H1 (cell line): ENCODE measurements around the gene ZNF629. TPM values are rescaled to one million over a fixed set of nuclear protein-coding genes. Genes with fewer than 3 reads are reported as not detected.
A peak's percentile ranks its signal among the peaks of the same experiment; 100 is the strongest.

Source experiments
- CTCF ChIA-PET: fragments of 300-600 bp; sonication (Branson Sonifier 250); formaldehyde crosslinking; loops from one replicate; lab custom pipeline; 2021; ENCODE audit not compliant: partially characterized antibody; lab: Charles Lee
- POLR2A ChIA-PET: fragments of 300-600 bp; sonication (Branson Sonifier 250); formaldehyde crosslinking; loops from one replicate; lab custom pipeline; 2021; ENCODE audit warnings: inconsistent platforms; ENCODE audit not compliant: partially characterized antibody; lab: Charles Lee
- DNase-seq, 2 experiments: peaks; one replicate each; pipeline versions ENCODE4 v3.0.0 to v3.0.0-alpha.2; 2010 to 2022; ENCODE audit warnings: low spot score in 2 of 2, low read depth in 1 of 2, mixed read lengths in 1 of 2
- FAIRE-seq: peaks from 2 replicates; lab custom pipeline; 2011; peaks lifted over from hg19 to GRCh38; lab: Jason Lieb, UNC
- H2AFZ ChIP-seq: 2 replicates; pipeline ENCODE4 v1.8.1; 2012; ENCODE audit warnings: low read length, inconsistent platforms
- H2AK5ac ChIP-seq: 2 replicates; pipeline ENCODE4 v1.6.1; 2013; ENCODE audit warnings: low read depth, low read length
- H2BK120ac ChIP-seq: replicated peaks from 2 replicates; pipeline ENCODE3; 2013; ENCODE audit warnings: low read depth, low read length, inconsistent platforms
- H2BK12ac ChIP-seq: 2 replicates; pipeline ENCODE4 v1.6.1; 2013; ENCODE audit warnings: low read depth, low read length
- H2BK15ac ChIP-seq: 2 replicates; pipeline ENCODE4 v1.6.1; 2013; ENCODE audit warnings: low read length
- H2BK20ac ChIP-seq: 2 replicates; pipeline ENCODE4 v1.6.1; 2013; ENCODE audit warnings: low read length
- H2BK5ac ChIP-seq: 2 replicates; pipeline ENCODE4 v1.6.1; 2013; ENCODE audit warnings: low read depth, low read length
- H3K14ac ChIP-seq: 2 replicates; pipeline ENCODE4 v1.6.1; 2013; ENCODE audit warnings: inconsistent platforms; ENCODE audit not compliant: insufficient read length
- H3K18ac ChIP-seq: 2 replicates; pipeline ENCODE4 v1.6.1; 2013; ENCODE audit warnings: low read length; ENCODE audit errors: extremely low read depth
- H3K23ac ChIP-seq: 2 replicates; pipeline ENCODE4 v1.6.1; 2013; ENCODE audit warnings: inconsistent platforms; ENCODE audit not compliant: insufficient read length
- H3K23me2 ChIP-seq: 2 replicates; pipeline ENCODE4 v1.6.1; 2013; ENCODE audit warnings: low read depth, low read length
- H3K27ac ChIP-seq: 2 replicates; pipeline ENCODE4 v1.6.1; 2011; ENCODE audit warnings: low read depth, low read length, inconsistent platforms
- H3K27me3 ChIP-seq, 4 experiments: replicated peaks in 1 of 4; 1 replicate in 1 of 4; 2 replicates in 3 of 4; pipeline versions ENCODE4 v1.6.1 to v1.8.1; 2011 to 2013; ENCODE audit warnings: low read length in 3 of 4, mild to moderate bottlenecking in 3 of 4, inconsistent platforms in 2 of 4, mixed read lengths in 2 of 4, moderate library complexity in 1 of 4; ENCODE audit not compliant: control insufficient read depth in 3 of 4, insufficient read depth in 3 of 4; ENCODE audit errors: extremely low read depth in 1 of 4
- H3K36me3 ChIP-seq, 4 experiments: 2 replicates each; pipeline versions ENCODE4 v1.6.1 to v1.8.1; 2011 to 2013; ENCODE audit warnings: mild to moderate bottlenecking in 4 of 4, low read length in 3 of 4, moderate library complexity in 2 of 4, control low read depth in 1 of 4, inconsistent platforms in 1 of 4; ENCODE audit not compliant: insufficient read depth in 4 of 4, control insufficient read depth in 2 of 4
- H3K4ac ChIP-seq: replicated peaks from 2 replicates; pipeline ENCODE3; 2013; ENCODE audit warnings: low read length, low read depth, mixed read lengths, inconsistent platforms; ENCODE audit not compliant: insufficient read length
- H3K4me1 ChIP-seq, 4 experiments: replicated peaks in 1 of 4; 1 replicate in 1 of 4; 2 replicates in 3 of 4; pipeline versions ENCODE4 v1.6.1 to v1.8.1; 2011 to 2013; ENCODE audit warnings: low read length in 3 of 4, inconsistent platforms in 2 of 4, mixed read lengths in 1 of 4; ENCODE audit not compliant: insufficient read depth in 4 of 4, control insufficient read depth in 3 of 4
- H3K4me2 ChIP-seq, 2 experiments: 2 replicates each; pipeline versions ENCODE4 v1.6.1 to v1.8.1; 2011 to 2013; ENCODE audit warnings: low read depth in 2 of 2, low read length in 2 of 2, control low read depth in 1 of 2, inconsistent platforms in 1 of 2, mild to moderate bottlenecking in 1 of 2; ENCODE audit not compliant: insufficient read depth in 1 of 2
- H3K4me3 ChIP-seq, 4 experiments: fragments of 200-600, 300-600 bp in 1 of 4; sonication (generic), shearing (Covaris generic), sonication (Bioruptor Twin) in 1 of 4; 2 replicates each; pipeline versions ENCODE4 v1.5.1 to v1.8.1; 2011 to 2016; ENCODE audit warnings: low read length in 4 of 4, low read depth in 3 of 4, control low read depth in 2 of 4, inconsistent platforms in 2 of 4, mild to moderate bottlenecking in 2 of 4, mixed read lengths in 1 of 4, moderate library complexity in 1 of 4; ENCODE audit not compliant: insufficient read depth in 2 of 4; ENCODE audit errors: extremely low read depth in 1 of 4
- H3K56ac ChIP-seq: replicated peaks from 2 replicates; pipeline ENCODE3; 2013; ENCODE audit warnings: low read depth, mild to moderate bottlenecking, mixed read lengths, low read length, inconsistent platforms; ENCODE audit not compliant: insufficient read length
- H3K79me1 ChIP-seq: 2 replicates; pipeline ENCODE4 v1.6.1; 2013; ENCODE audit warnings: low read depth, low read length, control low read depth
- H3K79me2 ChIP-seq, 2 experiments: 2 replicates each; pipeline versions ENCODE4 v1.6.1 to v1.8.1; 2012 to 2013; ENCODE audit warnings: low read length in 2 of 2, mild to moderate bottlenecking in 2 of 2, inconsistent platforms in 1 of 2; ENCODE audit not compliant: insufficient read depth in 2 of 2, control insufficient read depth in 1 of 2
- H3K9ac ChIP-seq, 4 experiments: replicated peaks in 1 of 4; 1 replicate in 1 of 4; 2 replicates in 3 of 4; pipeline versions ENCODE4 v1.6.1 to v1.8.1; 2011 to 2013; ENCODE audit warnings: low read depth in 3 of 4, low read length in 3 of 4, control low read depth in 2 of 4, mild to moderate bottlenecking in 2 of 4, moderate library complexity in 2 of 4, inconsistent platforms in 1 of 4; ENCODE audit errors: extremely low read depth in 1 of 4
- H3K9me3 ChIP-seq, 2 experiments: 2 replicates each; pipeline versions ENCODE4 v1.6.1 to v1.8.1; 2012 to 2013; ENCODE audit warnings: mild to moderate bottlenecking in 2 of 2, moderate library complexity in 2 of 2, control low read depth in 1 of 2, inconsistent platforms in 1 of 2, low read depth in 1 of 2, low read length in 1 of 2, mixed read lengths in 1 of 2; ENCODE audit not compliant: insufficient read depth in 2 of 2
- H4K20me1 ChIP-seq, 2 experiments: replicated peaks in 1 of 2; 2 replicates each; pipeline versions ENCODE3 to v1.8.1; 2011 to 2013; ENCODE audit warnings: inconsistent platforms in 2 of 2, low read length in 2 of 2, mild to moderate bottlenecking in 1 of 2; ENCODE audit not compliant: insufficient read depth in 2 of 2, control insufficient read depth in 1 of 2
- H4K5ac ChIP-seq: 2 replicates; pipeline ENCODE4 v1.6.1; 2013; ENCODE audit warnings: low read length, low read depth, mixed read lengths, inconsistent platforms; ENCODE audit not compliant: insufficient read length
- H4K8ac ChIP-seq: 2 replicates; pipeline ENCODE4 v1.8.0; 2013; ENCODE audit warnings: mild to moderate bottlenecking, moderate library complexity, low read length, inconsistent platforms; ENCODE audit not compliant: insufficient read depth; ENCODE audit errors: extremely low read depth
- H4K91ac ChIP-seq: replicated peaks from 2 replicates; pipeline ENCODE3; 2013; ENCODE audit warnings: low read length, mixed read lengths, inconsistent platforms; ENCODE audit not compliant: insufficient read length
- CEBPB ChIP-seq: IDR thresholded peaks from 2 replicates; pipeline ENCODE4 v1.6.1; 2012; ENCODE audit warnings: low read depth, low read length
- CHD1 ChIP-seq: IDR thresholded peaks from 2 replicates; pipeline ENCODE4 v1.6.1; 2012; ENCODE audit warnings: low read depth, low read length, improper control_type of control experiment
- CHD2 ChIP-seq: IDR thresholded peaks from 2 replicates; pipeline ENCODE4 v1.6.1; 2012; ENCODE audit warnings: low read length, improper control_type of control experiment
- CREB1 ChIP-seq: IDR thresholded peaks from 2 replicates; pipeline ENCODE4 v1.6.1; 2012; ENCODE audit warnings: inconsistent platforms
- CTBP2 ChIP-seq: IDR thresholded peaks from 2 replicates; pipeline ENCODE4 v1.7.0; 2011; ENCODE audit warnings: borderline replicate concordance, mild to moderate bottlenecking, moderate library complexity, mixed read lengths, low read length; ENCODE audit not compliant: insufficient read depth, insufficient read length
- GABPA ChIP-seq: IDR thresholded peaks from 2 replicates; pipeline ENCODE4 v1.6.1; 2011; ENCODE audit warnings: mild to moderate bottlenecking, low read length, moderate library complexity, borderline replicate concordance; ENCODE audit not compliant: insufficient read depth
- HDAC6 ChIP-seq: IDR thresholded peaks from one replicate; pipeline ENCODE4 v1.7.1; 2012; ENCODE audit warnings: low read depth, mild to moderate bottlenecking, inconsistent platforms, low read length, moderate library complexity
- PHF8 ChIP-seq: fragments of 200-600 bp; sonication (generic); conservative IDR thresholded peaks from 2 replicates; pipeline ENCODE4 v1.7.1; 2012; ENCODE audit warnings: low read depth, mild to moderate bottlenecking, inconsistent platforms, low read length, moderate library complexity
- POLR2A ChIP-seq, 2 experiments: IDR thresholded peaks; 1 replicate in 1 of 2; 2 replicates in 1 of 2; pipeline ENCODE4 v1.6.1; 2011; ENCODE audit warnings: low read depth in 2 of 2, low read length in 2 of 2, mild to moderate bottlenecking in 2 of 2; ENCODE audit errors: control extremely low read depth in 1 of 2
- SIN3A ChIP-seq, 2 experiments: IDR thresholded peaks in 1 of 2; conservative IDR thresholded peaks in 1 of 2; 2 replicates each; pipeline ENCODE4 v1.6.1; 2011 to 2012; ENCODE audit warnings: low read length in 2 of 2, improper control_type of control experiment in 1 of 2, low read depth in 1 of 2, mild to moderate bottlenecking in 1 of 2
- SIRT6 ChIP-seq: IDR thresholded peaks from one replicate; pipeline ENCODE4 v1.7.1; 2012; ENCODE audit warnings: low read length, inconsistent platforms
- TCF12 ChIP-seq: IDR thresholded peaks from 2 replicates; pipeline ENCODE4 v1.6.1; 2011; ENCODE audit warnings: low read depth, mild to moderate bottlenecking, low read length
- YY1 ChIP-seq: IDR thresholded peaks from 2 replicates; pipeline ENCODE4 v1.6.1; 2011; ENCODE audit warnings: low read depth, mild to moderate bottlenecking, low read length
- ZNF274 ChIP-seq: IDR thresholded peaks from 2 replicates; pipeline ENCODE4 v1.7.0; 2012; ENCODE audit warnings: low read length, borderline replicate concordance; ENCODE audit errors: extremely low read depth
- WGBS, 2 experiments: shearing (Covaris generic) in 1 of 2; methylation state at CpG; one replicate each; pipeline versions ENCODE4 v1.1.6 to v1.1.7; 2013 to 2015; ENCODE audit warnings: low lambda C conversion rate in 2 of 2, mixed read lengths in 2 of 2, inconsistent platforms in 1 of 2, low coverage in 1 of 2, missing lambda C conversion rate in 1 of 2; ENCODE audit not compliant: insufficient replicate concordance in 2 of 2, insufficient coverage in 1 of 2, insufficient read length in 1 of 2; ENCODE audit errors: extremely low coverage in 1 of 2, missing lambda C conversion rate in 1 of 2; 5-methylcytosine and 5-hydroxymethylcytosine counted together
- polyA plus RNA-seq, 7 experiments: library from polyadenylated mRNA; depleted of rRNA in 3 of 7; stranded (reverse) in 5 of 7; unstranded in 2 of 7; fragments of >200 nt in 5 of 7; fragments of 200-250 nt in 2 of 7; gene quantifications; 1 replicate in 5 of 7; 2 replicates in 1 of 7; 4 replicates in 1 of 7; pipeline versions ENCODE4 v1.2.1 to v1.2.3, GENCODE V29; 2011 to 2013; ENCODE audit warnings: missing spikeins in 2 of 7, mixed read lengths in 2 of 7
- total RNA-seq: library from RNA; stranded (reverse); fragmentation: NEBNext Ultra II Directional; extraction: Animal tissue kit (Norgen Biotek cat#: 25700); gene quantifications from 2 replicates; pipeline ENCODE4 v1.2.1, GENCODE V29; 2021
- TF ChIP-seq, protein P1 (sequence below): IDR thresholded peaks from 2 replicates; pipeline ENCODE4 v1.6.1; 2012; ENCODE audit warnings: inconsistent platforms

The ZNF629 gene
- total and polyA plus RNA-seq, 2 of the 8 experiments (the other 6 are each of a cell fraction or from before 2014, with no cell fraction given): 11.0 to 19.5 TPM

DNA sequence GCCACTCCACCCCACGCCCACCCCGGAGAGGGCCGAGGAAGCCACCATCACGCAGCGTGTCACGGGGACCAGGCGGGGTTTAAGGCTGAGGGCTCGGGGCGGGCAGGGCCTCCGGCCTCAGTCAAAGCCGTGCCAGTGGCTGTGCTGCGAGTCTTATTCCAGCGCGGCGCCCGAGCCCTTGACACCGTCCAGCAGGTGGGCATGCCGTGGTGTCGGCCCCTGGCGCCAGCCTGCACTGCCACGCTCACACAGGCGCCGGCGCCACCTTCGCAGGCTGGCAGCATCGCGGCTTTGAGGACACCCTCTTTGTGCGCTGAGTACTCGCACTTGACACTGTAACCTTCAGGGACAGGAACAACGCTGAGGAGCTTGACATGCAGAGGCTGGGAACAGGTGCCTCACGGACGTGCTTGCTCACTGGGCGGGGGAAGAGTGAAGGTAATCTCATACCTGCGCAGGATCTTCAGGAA is 34.0 kb upstream of the ZNF629 start:
- no peak overlapping the region for H2BK5ac ChIP-seq
- H3K9me3 ChIP-seq: no peaks in the 10 kb centered on the region; a peak in 1 of 4 replicates
- peak overlapping the region; percentile 11; the same call in 1 of the 2 replicates for H4K8ac ChIP-seq
- no peak overlapping the region for H2AFZ ChIP-seq
- H3K4me3 ChIP-seq: no peak overlapping the region
- H4K91ac ChIP-seq: no peak overlapping the region
- WGBS, 2 experiments: 88% methylated on average over 34 of the region's 34 CpGs; no CpG with 5 or more reads in 1 of the 2 experiments
- no peaks in the 10 kb centered on the region for H3K36me3 ChIP-seq
- H3K23ac ChIP-seq: no peak overlapping the region
- H3K9ac ChIP-seq: no peak overlapping the region
- H3K4me1 ChIP-seq: no peaks in the 10 kb centered on the region
- no peak overlapping the region for H3K14ac ChIP-seq
- no peak overlapping the region for H2BK15ac ChIP-seq
- no peak overlapping the region for H3K4me2 ChIP-seq
- H3K56ac ChIP-seq: no peak overlapping the region
- DNase-seq: no peak
- ChIA-PET POLR2A (no interaction called here), CTCF (interaction anchor here (0.8 kb wide), 1 partner anchor 12 kb away, joined by 4 read pairs; no protein-coding TSS in a partner anchor)
- no peak overlapping the region for H3K4ac ChIP-seq
- no peak overlapping the region for H3K18ac ChIP-seq
- no peak overlapping the region for H3K27ac ChIP-seq
- no peak overlapping the region for H2AK5ac ChIP-seq
- H4K20me1 ChIP-seq: no peaks in the 10 kb centered on the region
- no peaks in the 10 kb centered on the region for H3K23me2 ChIP-seq
- FAIRE-seq: no peak
- TF ChIP-seq CTBP2 (no peak), TCF12 (no peak), CEBPB (no peak), CREB1 (no peak), SIRT6 (no peak), SIN3A (conservative IDR thresholded peaks at IDR 0.05 in 1 of 2, IDR thresholded peaks at IDR 0.05 in 1 of 2; ENCODE audit: low read depth in 1 of 2, low read length in 2 of 2) (no peak), PHF8 (no peak), CHD1 (no peak), ZNF274 (no peak), GABPA (no peak), CHD2 (no peak), YY1 (no peak), HDAC6 (no peak), POLR2A (IDR thresholded peaks at IDR 0.05; ENCODE audit: control extremely low read depth in 1 of 2, low read depth in 2 of 2, low read length in 2 of 2) (no peak)
- TF ChIP-seq, protein P1, sequence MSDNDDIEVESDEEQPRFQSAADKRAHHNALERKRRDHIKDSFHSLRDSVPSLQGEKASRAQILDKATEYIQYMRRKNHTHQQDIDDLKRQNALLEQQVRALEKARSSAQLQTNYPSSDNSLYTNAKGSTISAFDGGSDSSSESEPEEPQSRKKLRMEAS: no peak
- H2BK120ac ChIP-seq: no peak overlapping the region
- no peak overlapping the region for H4K5ac ChIP-seq
- no peaks in the 10 kb centered on the region for H3K79me1 ChIP-seq
- H2BK12ac ChIP-seq: no peak overlapping the region
- H3K27me3 ChIP-seq: no peaks in the 10 kb centered on the region
- no peak overlapping the region for H2BK20ac ChIP-seq
- H3K79me2 ChIP-seq: no peaks in the 10 kb centered on the region
